AG09309 (cell line): ENCODE measurements around the gene OR51B6.
"Not testable (repeated sequence)": the region's sequence is repeated elsewhere in the genome, so short reads cannot be mapped to it uniquely, and the experiment has no call there.

Experiments used
- DNase-seq: peaks from one replicate; pipeline ENCODE4 v3.0.0-alpha.2; 2010; ENCODE audit warnings: low read depth
- H3K4me3 ChIP-seq: 2 replicates; pipeline ENCODE4 v1.5.1; 2011; ENCODE audit warnings: mild to moderate bottlenecking, low read depth, low read length, moderate library complexity; ENCODE audit not compliant: control insufficient read depth
- TF ChIP-seq, protein P1 (sequence below): IDR thresholded peaks from 2 replicates; pipeline ENCODE4 v1.5.1; 2011; ENCODE audit warnings: mild to moderate bottlenecking, low read depth, low read length, inconsistent platforms; ENCODE audit not compliant: insufficient read depth, control insufficient read depth; ENCODE audit errors: missing control alignments

The OR51B6 gene

DNA sequence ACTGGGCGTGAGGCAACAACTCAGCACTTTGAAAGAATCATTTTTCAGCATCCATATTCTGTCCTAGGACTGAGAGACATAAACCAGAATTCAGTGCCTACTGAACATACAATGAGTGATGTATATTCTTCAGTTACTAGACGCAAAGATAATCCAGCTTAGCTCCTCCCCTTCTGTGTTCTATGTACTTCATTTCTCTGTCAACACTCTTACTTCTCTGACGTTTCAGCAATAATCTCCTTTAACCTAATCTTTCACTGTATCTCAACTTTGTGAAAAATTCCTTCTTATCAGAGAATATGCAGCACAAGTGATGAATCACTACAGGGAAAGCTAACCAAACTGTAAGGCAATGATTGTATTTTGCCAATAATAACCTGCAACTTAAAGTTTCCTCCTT, 5.5 kb upstream of the OR51B6 start:
- DNase-seq = no peak
- no peak overlapping the region for H3K4me3 ChIP-seq
- TF ChIP-seq, protein P1, sequence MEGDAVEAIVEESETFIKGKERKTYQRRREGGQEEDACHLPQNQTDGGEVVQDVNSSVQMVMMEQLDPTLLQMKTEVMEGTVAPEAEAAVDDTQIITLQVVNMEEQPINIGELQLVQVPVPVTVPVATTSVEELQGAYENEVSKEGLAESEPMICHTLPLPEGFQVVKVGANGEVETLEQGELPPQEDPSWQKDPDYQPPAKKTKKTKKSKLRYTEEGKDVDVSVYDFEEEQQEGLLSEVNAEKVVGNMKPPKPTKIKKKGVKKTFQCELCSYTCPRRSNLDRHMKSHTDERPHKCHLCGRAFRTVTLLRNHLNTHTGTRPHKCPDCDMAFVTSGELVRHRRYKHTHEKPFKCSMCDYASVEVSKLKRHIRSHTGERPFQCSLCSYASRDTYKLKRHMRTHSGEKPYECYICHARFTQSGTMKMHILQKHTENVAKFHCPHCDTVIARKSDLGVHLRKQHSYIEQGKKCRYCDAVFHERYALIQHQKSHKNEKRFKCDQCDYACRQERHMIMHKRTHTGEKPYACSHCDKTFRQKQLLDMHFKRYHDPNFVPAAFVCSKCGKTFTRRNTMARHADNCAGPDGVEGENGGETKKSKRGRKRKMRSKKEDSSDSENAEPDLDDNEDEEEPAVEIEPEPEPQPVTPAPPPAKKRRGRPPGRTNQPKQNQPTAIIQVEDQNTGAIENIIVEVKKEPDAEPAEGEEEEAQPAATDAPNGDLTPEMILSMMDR = no peak

DNA sequence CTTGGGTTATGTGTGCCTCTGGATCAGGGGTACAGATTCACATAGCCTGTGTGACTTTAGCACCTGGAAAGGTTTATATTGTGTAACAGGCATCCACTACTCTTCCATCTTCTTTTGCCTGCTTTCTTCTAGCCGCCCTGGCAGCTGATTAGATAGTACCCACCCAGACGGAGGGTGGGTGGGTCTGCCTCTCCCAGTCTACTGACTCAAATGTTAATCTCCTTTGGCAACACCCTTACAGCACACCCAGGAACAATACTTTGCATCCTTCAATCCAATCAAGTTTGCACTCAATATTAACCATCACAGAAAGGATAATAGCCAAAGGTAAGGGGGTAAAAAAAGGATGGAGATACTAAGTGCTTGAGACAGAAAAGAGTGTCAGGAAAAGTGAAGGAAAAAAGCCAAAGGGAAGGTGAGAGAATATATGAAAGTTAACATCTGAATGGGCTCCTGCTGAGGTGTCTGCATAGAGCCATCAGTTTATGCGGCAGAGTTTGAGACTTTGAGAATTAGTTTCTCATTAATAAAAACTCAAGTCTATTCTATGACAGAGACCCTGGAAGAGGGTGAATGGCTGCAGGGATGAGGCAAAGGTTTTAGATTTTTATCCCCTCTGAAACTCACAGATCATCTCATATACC, 2.6 kb upstream of the OR51B6 start:
- H3K4me3 ChIP-seq = no peak overlapping the region
- DNase-seq = no peak
- TF ChIP-seq, protein P1 = no peak

DNA sequence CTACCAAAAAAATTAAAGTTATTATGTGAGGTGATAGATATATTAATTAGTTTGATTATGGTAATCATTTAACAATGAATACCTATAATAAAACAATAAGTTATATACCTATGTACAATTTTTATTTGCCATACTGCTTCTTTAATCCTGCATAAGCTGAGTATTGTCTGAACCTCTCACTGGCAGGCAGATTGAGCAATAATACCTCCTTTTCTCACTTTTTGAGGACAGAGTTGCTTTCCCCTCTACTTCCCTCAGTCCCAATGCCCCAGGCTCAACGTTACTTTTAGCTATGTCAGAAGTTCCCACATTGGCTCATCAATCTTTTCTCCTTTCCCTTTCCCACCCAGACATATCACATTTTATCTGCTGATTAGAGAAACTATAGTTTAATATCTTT, 1.8 kb upstream of the OR51B6 start:
- no peak overlapping the region for H3K4me3 ChIP-seq
- TF ChIP-seq, protein P1 = no peak
- no peak for DNase-seq

DNA sequence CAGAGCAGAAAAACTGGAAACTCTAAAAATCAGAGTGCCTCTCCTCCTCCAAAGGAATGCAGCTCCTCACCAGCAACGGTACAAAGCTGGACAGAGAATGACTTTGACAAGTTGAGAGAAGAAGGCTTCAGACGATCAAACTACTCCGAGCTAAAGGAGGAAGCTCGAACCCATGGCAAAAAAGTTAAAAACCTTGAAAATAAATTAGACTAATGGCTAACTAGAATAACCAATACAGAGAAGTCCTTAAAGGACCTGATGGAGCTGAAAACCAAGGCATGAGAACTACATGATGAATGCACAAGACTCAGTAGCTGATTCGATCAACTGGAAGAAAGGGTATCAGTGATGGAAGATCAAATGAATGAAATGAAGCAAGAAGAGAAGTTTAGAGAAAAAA, 4.7 kb downstream of the OR51B6 start:
- not testable (repeated sequence) for DNase-seq, H3K4me3 ChIP-seq

DNA sequence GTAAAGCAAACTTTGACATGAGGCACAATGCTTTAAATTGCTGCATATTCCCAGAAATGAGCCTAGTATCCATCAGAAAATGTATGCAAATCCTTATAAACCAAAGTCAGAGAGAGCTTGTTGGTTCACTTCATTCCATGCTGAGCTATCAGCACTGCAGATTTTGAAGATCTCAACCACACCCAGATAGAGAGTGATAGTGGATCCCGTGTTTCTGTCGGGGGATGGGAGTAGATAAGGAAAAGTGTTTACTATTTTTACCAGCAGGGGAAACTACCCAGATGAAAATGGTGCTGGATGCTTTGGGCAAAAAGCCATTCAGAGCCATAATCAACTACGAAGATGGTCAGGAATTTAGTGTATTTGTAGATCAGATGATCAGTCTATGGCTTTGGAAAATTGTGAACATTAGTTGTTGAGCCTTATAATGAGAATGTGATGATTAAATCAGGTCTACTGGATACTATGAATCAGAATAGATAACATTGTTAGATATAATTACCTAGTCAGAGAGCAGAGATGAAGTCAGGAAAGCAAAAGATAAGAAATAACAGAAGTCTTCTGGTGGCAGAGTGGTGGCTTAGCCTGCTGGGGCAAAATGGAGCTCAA, 10.8 kb downstream of the OR51B6 start:
- TF ChIP-seq, protein P1 = no peak
- no peak for DNase-seq
- no peak overlapping the region for H3K4me3 ChIP-seq

DNA sequence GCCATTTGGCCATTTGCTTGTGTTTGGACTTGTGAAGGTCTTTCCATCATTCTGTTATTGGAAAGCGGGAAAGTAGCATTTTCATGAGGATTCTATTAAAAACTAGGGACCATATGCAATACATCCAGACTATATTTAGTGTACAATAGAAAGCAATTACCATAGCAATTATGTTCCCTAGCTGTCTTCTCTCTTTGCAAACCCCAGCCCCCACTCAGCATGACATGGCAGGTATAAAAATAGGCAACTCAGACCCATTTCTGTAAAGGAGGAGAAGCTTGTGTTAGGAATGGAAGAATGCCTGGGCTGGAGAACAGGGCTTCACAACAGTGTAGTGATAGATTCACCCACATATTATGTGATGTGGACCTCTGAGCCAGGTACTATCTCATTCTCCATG, 12.4 kb downstream of the OR51B6 start:
- DNase-seq = no peak
- TF ChIP-seq, protein P1 = no peak

DNA sequence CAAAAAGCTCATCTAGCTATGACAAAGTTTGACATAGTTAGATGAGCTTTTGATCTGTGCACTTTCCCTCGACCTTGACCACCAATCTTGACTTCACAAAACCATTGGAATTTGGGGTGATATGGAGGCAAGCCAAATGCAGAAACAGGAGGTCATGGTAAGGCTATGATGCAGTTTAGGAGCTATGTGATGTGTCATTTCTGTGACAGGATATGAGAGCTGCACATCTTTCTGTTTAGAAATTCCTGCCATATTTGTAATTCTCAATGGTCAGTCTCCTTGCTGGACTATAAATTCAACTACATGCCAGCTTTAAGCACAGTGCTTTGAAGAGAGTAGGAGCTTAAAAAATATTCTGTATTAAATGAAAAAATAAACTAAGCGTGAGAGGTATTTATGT, 12.9 kb downstream of the OR51B6 start:
- no peak overlapping the region for H3K4me3 ChIP-seq
- TF ChIP-seq, protein P1 = no peak

More for the DNA sequence above, 12.4 kb downstream of the OR51B6 start:
- no peak overlapping the region for H3K4me3 ChIP-seq

DNA sequence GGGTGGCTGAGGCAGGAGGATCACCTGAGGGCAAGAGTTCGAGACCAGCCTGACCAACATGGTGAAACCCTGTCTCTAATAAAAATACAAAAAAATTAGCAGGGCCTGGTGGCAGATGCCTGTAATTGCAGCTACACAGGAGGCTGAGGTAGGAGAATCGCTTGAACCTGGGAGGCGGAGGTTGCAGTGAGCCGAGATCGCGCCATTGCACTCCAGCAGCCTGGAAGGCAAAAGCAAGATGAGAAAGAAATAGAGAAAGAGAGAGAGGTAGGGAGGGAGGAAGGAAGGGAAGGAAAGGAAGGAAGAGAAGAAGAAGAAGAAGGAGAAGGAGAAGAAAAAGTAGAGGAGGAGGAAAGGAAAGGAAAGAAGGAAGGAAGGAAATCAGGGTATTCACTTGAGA, 15.1 kb downstream of the OR51B6 start:
- H3K4me3 ChIP-seq, DNase-seq: not testable (repeated sequence)

More for the DNA sequence above, 12.9 kb downstream of the OR51B6 start:
- no peak for DNase-seq
